Stimulated activated CD4-positive, alpha-beta T cell treated with anti-CD3 and anti-CD28 coated beads, Interleukin-1b, Interleukin-23, amount 100 ng/mL, for 1 hour (primary cell): Measurements from ENCODE around the gene PKD1.

Source experiments
- DNase-seq, 2 donors: peaks; one replicate each; pipeline ENCODE4 v3.0.0-alpha.2; 2020; ENCODE audit warnings: low read depth in 2 of 2

Gene PKD1

DNA sequence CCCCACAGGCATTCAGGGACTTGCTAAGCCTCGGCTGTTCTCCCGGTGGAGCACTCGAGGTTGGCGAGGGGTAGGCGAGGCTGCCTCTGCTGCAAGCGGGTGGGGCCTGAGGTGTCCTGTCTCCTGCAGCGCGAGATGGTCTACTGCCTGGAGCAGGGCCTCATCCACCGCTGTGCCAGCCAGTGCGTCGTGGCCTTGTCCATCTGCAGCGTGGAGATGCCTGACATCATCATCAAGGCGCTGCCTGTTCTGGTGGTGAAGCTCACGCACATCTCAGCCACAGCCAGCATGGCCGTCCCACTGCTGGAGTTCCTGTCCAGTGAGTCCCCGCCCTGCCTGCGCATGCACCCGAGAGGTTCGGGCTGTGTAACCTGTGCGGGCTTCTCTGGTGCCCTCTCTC is 61.6 kb downstream of the PKD1 start:
- no peak for DNase-seq

- DNase-seq: no peak
Observed at GRCh38 chr16:2072926-2073325, 62.8 kb downstream of the PKD1 start.

DNA sequence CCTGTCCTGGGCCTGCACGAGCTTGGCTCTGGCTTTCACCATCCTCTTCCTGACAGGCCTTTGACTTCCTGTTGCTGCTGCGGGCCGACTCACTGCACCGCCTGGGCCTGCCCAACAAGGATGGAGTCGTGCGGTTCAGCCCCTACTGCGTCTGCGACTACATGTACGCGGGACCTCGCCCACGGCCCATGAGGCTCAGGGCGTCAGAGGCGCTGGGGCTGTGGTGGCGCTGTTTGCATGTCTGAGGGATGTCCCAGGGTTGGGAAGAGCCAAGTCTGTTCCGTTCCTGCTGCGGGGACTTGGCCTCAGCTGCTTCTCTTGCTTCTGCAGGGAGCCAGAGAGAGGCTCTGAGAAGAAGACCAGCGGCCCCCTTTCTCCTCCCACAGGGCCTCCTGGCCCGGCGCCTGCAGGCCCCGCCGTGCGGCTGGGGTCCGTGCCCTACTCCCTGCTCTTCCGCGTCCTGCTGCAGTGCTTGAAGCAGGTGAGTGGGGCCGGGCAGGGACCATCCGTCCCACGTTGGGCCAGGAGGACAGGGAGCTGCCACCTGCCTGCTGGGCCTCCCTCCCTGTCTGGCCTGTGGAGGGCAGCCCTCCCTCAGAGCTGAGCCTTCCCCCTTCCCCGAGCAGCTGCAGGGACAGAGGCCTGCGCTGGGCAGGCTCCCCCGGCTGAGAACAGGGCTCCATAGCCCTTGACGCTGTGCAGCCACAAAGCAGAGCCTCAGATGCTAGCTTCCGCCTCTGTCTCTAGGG is 64.1 kb downstream of the PKD1 start:
- DNase-seq: no peak

DNA sequence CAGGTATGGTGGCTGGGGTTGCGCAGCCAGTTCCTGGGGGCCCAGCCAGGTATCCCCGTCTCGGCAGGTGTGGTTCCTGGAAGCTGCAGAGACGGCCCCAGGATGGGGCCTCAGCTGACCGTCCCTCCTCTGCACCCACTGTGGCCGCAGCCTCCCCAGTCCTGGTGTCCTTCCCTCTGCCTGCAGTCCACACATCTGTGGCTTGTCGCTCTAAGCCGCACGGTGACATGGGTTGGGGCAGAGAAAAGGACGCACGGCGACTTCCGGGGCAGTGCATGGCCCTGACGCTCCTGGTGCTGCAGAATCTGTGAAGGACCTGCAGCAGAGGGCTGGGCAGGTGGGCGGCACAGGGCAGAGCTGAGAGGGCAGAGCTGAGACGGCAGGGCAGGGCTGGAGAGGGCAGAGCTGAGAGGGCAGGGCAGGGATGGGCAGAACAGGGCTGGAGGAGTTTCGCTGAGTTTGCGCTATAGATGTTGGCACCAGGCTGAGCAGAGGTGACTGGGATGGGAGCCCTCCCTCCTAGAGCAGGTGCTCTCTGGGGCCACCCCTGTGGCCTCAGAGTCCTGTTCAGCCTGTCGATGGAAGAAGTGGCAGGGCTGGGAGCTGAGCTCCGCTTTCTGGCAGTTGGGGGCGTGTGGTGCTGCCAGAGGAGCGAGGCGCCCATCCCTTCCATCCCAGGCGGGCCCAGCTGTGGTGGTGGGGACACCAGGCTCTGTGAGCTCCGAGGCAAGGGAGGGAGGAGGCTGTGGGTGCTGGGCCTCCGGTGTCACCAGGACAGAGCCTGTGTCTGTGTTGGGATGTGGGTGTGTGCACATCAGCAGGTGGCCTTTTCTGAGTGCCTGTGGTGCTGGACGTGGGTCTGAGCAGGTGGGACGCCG is 64.9 kb downstream of the PKD1 start:
- no peak for DNase-seq

DNA sequence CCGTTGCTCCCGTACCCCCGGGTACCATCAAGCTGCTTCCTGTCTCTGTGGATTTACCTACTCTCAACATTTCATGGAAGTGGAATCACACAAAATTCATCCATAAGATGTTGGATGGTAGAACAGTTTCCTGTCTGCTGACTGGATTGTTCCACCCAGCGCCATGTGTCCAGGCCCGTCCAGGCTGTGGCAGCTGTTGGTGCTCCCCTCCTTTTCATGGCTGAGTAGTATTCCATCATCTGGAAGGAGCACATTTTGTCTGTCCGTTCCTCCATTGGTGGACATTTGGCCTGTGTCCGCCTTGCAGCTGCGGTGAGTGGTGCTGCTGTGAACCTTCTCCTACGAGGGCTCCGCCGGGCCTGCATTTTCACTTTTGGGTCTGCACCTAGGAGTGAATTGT is 69.6 kb downstream of the PKD1 start:
- no peak for DNase-seq

DNA sequence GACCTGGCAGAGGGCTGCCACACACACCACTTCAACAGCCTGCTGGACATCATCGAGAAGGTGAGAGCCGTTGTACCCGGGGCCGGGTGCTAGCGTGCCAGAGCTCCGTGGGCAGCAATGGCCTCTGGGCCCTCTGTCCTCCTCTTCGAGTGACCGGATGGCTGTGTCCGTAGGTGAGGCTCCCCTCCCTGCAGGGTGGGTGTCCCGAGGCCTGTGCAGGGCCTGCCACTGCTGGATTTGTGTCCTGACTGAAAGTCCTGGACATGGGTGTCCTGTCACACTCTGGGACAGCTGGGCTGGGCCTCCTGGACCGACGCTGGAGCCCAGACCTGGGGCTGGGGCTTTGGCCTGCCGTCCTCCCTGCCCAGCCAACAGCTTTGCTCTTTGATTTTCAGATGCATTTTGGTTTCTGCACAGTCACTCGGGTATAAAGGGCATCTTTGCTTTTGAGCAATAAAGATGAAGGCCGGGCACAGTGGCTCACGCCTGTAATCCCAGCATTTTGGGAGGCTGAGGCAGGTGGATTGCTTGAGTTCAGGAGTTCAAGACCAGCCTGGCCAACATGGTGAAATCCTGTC is 71.2 kb downstream of the PKD1 start:
- DNase-seq: no peak

GRCh38 chr16:2063861-2064260 is 71.8 kb downstream of the PKD1 start:
- no peak for DNase-seq

DNA sequence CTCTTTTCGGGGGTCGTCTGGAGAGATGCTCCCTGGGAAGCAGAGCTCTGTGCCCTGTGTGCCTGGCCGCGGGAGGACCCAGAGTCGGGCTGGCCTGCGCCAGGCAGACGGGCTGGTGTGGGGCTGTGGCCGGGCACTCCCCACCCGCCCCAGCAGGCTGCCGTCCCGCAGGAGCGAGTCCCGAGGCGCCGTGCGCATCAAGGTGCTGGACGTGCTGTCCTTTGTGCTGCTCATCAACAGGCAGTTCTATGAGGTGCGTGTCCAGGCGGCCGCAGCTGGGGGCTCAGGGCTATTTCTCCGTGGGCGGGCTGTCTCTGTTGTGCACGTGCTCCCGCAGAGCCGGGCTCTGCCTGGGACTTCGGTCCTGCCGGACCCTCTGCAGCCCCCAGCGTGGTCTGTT is 72.9 kb downstream of the PKD1 start:
- no peak for DNase-seq

DNA sequence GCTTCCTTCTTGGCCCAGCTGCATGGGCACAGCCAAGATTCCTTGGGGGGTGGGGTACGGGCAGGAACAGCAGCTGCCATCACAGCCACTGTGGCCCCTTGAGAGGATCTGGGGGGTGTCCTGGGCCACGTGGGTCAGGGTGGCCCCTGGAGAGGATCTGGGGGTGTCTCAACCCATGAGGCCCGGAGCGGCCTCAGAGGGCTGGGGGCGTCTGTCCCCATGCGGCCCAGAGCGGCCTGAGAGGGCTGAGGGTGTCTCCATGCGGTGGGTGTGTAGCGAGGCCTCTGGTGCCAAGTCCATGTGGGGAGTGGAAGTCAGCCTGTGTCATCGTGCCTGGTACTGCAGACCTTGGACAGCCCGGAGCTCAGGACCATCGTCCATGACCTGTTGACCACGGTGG is 74.2 kb downstream of the PKD1 start:
- DNase-seq: no peak

GRCh38 chr16:2061023-2061422 is 74.7 kb downstream of the PKD1 start:
- DNase-seq: no peak

- no peak for DNase-seq
Observed at GRCh38 chr16:2060346-2060745, 75.4 kb downstream of the PKD1 start.

DNA sequence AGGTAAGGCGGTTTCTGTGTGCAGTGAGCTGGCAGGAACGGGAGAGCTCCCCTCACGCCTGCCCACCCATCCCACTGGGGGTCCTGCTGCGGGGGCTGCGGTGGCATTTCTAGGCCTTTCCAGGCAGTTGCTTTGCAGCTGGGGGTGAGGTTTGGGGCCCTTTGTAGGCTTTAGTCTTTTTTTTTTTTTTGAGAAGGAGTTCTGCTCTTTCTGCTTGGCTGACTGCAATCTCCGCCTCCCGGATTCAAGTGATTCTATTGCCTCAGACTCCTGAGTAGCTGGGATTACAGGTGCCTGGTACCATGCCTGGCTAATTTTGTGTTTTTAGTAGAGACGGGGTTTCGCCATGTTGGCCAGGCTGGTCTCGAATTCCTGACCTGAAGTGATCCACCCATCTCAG is 76.8 kb downstream of the PKD1 start:
- no peak for DNase-seq

DNA sequence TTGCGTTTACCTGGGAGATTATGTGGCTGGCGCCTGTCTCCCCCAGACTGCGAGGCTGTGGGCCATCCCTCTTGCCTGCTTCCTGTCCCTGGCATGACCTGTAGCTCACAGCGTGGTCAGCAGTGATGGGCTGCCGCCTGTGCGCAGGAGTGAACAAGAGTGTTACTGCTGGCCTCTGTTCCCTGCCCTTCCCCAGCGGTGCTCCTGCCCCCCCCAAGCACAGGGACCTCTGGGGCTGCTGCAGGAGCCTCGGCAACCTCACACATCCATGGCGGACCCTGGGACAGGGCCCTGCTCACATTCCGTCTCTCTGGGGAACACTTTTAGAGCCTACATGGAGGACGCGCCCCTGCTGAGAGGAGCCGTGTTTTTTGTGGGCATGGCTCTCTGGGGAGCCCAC is 77.3 kb downstream of the PKD1 start:
- DNase-seq: no peak

DNA sequence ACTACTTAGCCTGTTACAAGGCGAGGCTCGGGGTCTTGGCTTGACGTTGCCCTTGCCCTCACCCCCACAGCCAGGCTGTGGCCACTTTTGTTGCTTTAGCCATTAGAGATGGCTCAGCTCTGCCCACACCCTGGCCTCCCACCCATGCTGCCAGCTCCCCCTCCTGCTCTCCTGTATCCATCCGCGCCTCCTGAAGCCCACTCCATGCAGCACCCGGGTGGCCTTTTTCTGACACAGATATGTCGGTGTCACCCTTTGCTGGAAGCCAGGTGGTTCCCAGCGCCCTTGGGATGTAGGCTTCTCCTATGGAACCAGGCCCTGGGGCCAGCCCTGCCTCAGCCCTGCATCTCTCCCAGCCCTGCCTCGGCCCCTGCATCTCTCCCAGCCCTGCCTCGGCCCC is 78.3 kb downstream of the PKD1 start:
- no peak for DNase-seq

GRCh38 chr16:2056681-2057407 is 78.9 kb downstream of the PKD1 start:
- DNase-seq: no peak

DNA sequence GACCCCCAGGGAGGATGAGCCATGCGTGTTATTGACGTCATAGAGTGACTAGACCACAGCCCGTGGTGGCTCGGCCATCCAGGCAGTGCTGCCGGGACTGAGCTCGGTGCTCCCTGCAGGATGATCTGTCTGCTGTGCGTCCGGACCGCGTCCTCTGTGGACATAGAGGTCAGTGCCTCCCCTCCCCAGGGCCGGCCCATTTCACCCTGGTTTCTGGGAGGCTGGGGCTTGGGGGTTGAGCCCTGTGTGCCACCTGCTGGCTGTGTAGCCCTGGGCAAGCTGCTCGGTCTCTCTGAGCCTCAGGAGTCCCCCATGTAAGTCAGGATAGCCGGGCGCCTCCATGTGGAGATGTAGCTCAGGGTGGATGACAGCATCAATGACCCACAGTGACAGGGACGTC is 79.6 kb downstream of the PKD1 start:
- DNase-seq: no peak

- no peak for DNase-seq
Observed at GRCh38 chr16:2054543-2055245, 81.0 kb downstream of the PKD1 start.

DNA sequence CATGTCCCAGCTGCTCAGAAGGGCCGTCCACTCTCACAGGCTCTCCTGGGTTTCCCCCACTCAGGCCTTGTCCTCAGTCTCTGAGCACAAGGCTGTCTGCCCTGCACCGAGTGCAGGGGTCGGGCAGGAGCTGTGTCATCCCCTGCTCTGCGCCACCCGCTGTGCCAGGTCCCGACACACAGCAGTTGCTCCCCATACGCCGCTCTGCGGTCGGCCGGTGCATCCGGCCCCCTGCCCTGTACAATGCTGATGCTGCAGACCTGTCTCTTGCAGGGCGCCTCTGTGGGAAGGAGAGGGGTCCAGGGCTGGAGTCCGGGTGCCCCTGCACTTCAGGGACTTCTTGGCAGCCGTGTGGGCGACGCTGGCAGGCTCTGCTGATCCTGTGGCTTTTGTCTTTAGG is 81.8 kb downstream of the PKD1 start:
- DNase-seq: no peak

- no peak for DNase-seq
Observed at GRCh38 chr16:2053211-2053610, 82.5 kb downstream of the PKD1 start.

DNA sequence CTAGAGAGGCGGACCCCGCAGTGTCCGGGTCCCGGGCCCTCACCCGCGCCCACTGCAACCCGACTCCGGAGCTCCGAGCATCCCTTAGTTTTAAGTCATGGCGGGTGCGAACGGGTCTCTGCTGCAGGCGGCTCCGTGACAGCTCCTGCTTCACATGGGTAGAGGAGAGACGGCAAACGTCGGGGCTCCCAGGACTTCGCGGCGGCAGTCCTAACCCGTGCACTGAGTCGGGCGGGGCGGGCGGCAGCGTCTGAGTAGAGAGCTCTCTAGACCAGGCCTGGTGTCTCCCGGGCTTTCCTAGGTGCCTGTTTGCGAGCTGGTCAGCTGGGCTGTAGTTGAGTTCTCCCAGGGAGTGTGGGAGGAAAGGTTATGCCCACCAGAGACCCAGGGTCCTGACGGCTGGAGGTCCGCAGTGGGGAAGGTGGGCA is 87.6 kb downstream of the PKD1 start:
- DNase-seq: no peak

- peak; percentile 75 to 79 for DNase-seq
Observed at GRCh38 chr16:2047330-2048115, 88.2 kb downstream of the PKD1 start, which contains the start of the genes NTHL1 and TSC2. Gene NTHL1, minus strand, starts transcription at chr16:2047834. Its CDS starts 11 bp downstream, at chr16:2047823. Gene TSC2, plus strand, starts transcription at chr16:2047985. Its CDS starts 631 bp downstream, at chr16:2048616.
